Neural cell (in vitro differentiated cells): Measurements from ENCODE around the gene WDR1. TPM values are rescaled to one million over a fixed set of nuclear protein-coding genes. Genes with fewer than 3 reads are reported as not detected.

Experiments used
- H2AFZ ChIP-seq: fragments of 200-600, 300-800 bp; sonication (generic), shearing (Covaris generic); 2 replicates; pipeline ENCODE4 v1.6.0; 2014; ENCODE audit warnings: low read depth, mild to moderate bottlenecking, antibody characterized with exemption, low read length, moderate library complexity
- H3F3A ChIP-seq: fragments of 200-600 bp; shearing (Covaris generic); 2 replicates; pipeline ENCODE4 v1.6.1; 2016; ENCODE audit warnings: mild to moderate bottlenecking, moderate library complexity, mixed read lengths, antibody characterized with exemption, low read length; ENCODE audit not compliant: insufficient read depth, poor library complexity, severe bottlenecking
- H3K27ac ChIP-seq: fragments of 200-600, 300-800 bp; sonication (generic), shearing (Covaris generic); 2 replicates; pipeline ENCODE4 v1.5.1; 2014; ENCODE audit warnings: mild to moderate bottlenecking, low read length, moderate library complexity
- H3K27me3 ChIP-seq: fragments of 300-800, 200-600 bp; sonication (generic), shearing (Covaris generic); 2 replicates; pipeline ENCODE4 v1.6.0; 2014; ENCODE audit warnings: mild to moderate bottlenecking, low read depth, low read length, moderate library complexity; ENCODE audit not compliant: insufficient read depth
- H3K36me3 ChIP-seq: fragments of 300-800, 200-600 bp; sonication (generic), shearing (Covaris generic); 2 replicates; pipeline ENCODE4 v1.5.1; 2014; ENCODE audit warnings: mild to moderate bottlenecking, antibody characterized with exemption, low read length, moderate library complexity; ENCODE audit not compliant: insufficient read depth
- H3K4me2 ChIP-seq: fragments of 300-800, 200-600 bp; sonication (generic), shearing (Covaris generic); 2 replicates; pipeline ENCODE4 v1.6.0; 2014; ENCODE audit warnings: mild to moderate bottlenecking, low read length
- H3K4me3 ChIP-seq: fragments of 300-800, 200-600 bp; sonication (generic), shearing (Covaris generic); 2 replicates; pipeline ENCODE4 v1.5.1; 2014; ENCODE audit warnings: mild to moderate bottlenecking, low read length, moderate library complexity
- H3K79me2 ChIP-seq: fragments of 200-600 bp; shearing (Covaris generic); replicated peaks from 2 replicates; pipeline ENCODE4 v1.6.0; 2014; ENCODE audit warnings: mild to moderate bottlenecking, low read length, moderate library complexity; ENCODE audit not compliant: insufficient read depth
- H3K9ac ChIP-seq: fragments of 300-800, 200-600 bp; sonication (generic), shearing (Covaris generic); 2 replicates; pipeline ENCODE4 v1.6.1; 2016; ENCODE audit warnings: mild to moderate bottlenecking, low read length, mixed read lengths
- H3K9me2 ChIP-seq: fragments of 200-600 bp; shearing (Covaris generic); 2 replicates; pipeline ENCODE4 v1.6.1; 2016; ENCODE audit warnings: mild to moderate bottlenecking, low read length, mixed read lengths; ENCODE audit not compliant: insufficient read depth
- H3K9me3 ChIP-seq: fragments of 200-600, 300-800 bp; sonication (generic), shearing (Covaris generic); 2 replicates; pipeline ENCODE4 v1.6.1; 2016; ENCODE audit warnings: mild to moderate bottlenecking, mixed run types, low read length, moderate library complexity, mixed read lengths
- H4K20me1 ChIP-seq: fragments of 200-600 bp; shearing (Covaris generic); 2 replicates; pipeline ENCODE4 v1.6.1; 2016; ENCODE audit warnings: mild to moderate bottlenecking, mixed run types; ENCODE audit not compliant: insufficient read depth
- EP300 ChIP-seq: fragments of 450-650 bp; conservative IDR thresholded peaks from 2 replicates; pipeline ENCODE4 v1.6.1; 2014; ENCODE audit warnings: antibody characterized with exemption, mild to moderate bottlenecking, moderate library complexity; ENCODE audit not compliant: poor library complexity, severe bottlenecking
- EZH2 ChIP-seq: fragments of 200-600, 300-800 bp; shearing (Covaris generic), sonication (generic); IDR thresholded peaks from 2 replicates; pipeline ENCODE4 v1.6.1; 2014; ENCODE audit warnings: antibody characterized with exemption, low read length, borderline replicate concordance, mild to moderate bottlenecking; ENCODE audit not compliant: insufficient read depth, poor library complexity, severe bottlenecking
- MXI1 ChIP-seq: fragments of 450-650 bp; conservative IDR thresholded peaks from 2 replicates; pipeline ENCODE4 v1.6.1; 2014; ENCODE audit warnings: antibody characterized with exemption, mild to moderate bottlenecking; ENCODE audit not compliant: poor library complexity, severe bottlenecking
- POLR2AphosphoS5 ChIP-seq: IDR thresholded peaks from 2 replicates; pipeline ENCODE4 v1.6.1; 2012
- RAD21 ChIP-seq: fragments of 450-650 bp; conservative IDR thresholded peaks from 2 replicates; pipeline ENCODE4 v1.6.1; 2014; ENCODE audit warnings: antibody characterized with exemption, mild to moderate bottlenecking, moderate library complexity
- SMC3 ChIP-seq: fragments of 450-650 bp; conservative IDR thresholded peaks from 2 replicates; pipeline ENCODE4 v1.6.1; 2014; ENCODE audit warnings: antibody characterized with exemption, mild to moderate bottlenecking, moderate library complexity; ENCODE audit not compliant: poor library complexity
- TAF1 ChIP-seq: IDR thresholded peaks from 2 replicates; pipeline ENCODE4 v1.6.1; 2012; ENCODE audit warnings: low read depth
- polyA plus RNA-seq: library from polyadenylated mRNA; depleted of rRNA; stranded (reverse); fragments of >200 nt; gene quantifications from 2 replicates; pipeline ENCODE4 v1.2.3, GENCODE V29; 2014
- TF ChIP-seq, protein P1 (sequence below): IDR thresholded peaks from 2 replicates; pipeline ENCODE4 v1.6.1; 2012; ENCODE audit warnings: borderline replicate concordance
- TF ChIP-seq, protein P2 (sequence below): fragments of 450-650 bp; IDR thresholded peaks from 2 replicates; pipeline ENCODE4 v1.5.1; 2014; ENCODE audit warnings: antibody characterized with exemption, mild to moderate bottlenecking, moderate library complexity; ENCODE audit not compliant: poor library complexity, severe bottlenecking

Gene WDR1
- polyA plus RNA-seq, 1 donor from 2014 or later, result 106 TPM

GRCh38 chr4:10096978-10097335 is 19.6 kb downstream of the WDR1 start:
- Histone ChIP-seq H3K36me3 (peaks cover 11% of the 10 kb centered on the region), H3K27me3 (no peaks in the 10 kb centered on the region), H3K9me2 (no peaks in the 10 kb centered on the region), H3K79me2 (peaks cover 6% of the 10 kb centered on the region), H3K27ac (no peak overlapping the region), H2AFZ (no peak overlapping the region), H3F3A (no peaks in the 10 kb centered on the region), H3K4me3 (no peak overlapping the region), H3K4me2 (no peak overlapping the region), H3K9ac (no peak overlapping the region), H4K20me1 (no peaks in the 10 kb centered on the region), H3K9me3 (no peaks in the 10 kb centered on the region)
- TF ChIP-seq SMC3 (no peak), EZH2 (no peak), MXI1 (no peak), EP300 (no peak), TAF1 (no peak), RAD21 (no peak), POLR2AphosphoS5 (no peak)
- TF ChIP-seq, protein P1, sequence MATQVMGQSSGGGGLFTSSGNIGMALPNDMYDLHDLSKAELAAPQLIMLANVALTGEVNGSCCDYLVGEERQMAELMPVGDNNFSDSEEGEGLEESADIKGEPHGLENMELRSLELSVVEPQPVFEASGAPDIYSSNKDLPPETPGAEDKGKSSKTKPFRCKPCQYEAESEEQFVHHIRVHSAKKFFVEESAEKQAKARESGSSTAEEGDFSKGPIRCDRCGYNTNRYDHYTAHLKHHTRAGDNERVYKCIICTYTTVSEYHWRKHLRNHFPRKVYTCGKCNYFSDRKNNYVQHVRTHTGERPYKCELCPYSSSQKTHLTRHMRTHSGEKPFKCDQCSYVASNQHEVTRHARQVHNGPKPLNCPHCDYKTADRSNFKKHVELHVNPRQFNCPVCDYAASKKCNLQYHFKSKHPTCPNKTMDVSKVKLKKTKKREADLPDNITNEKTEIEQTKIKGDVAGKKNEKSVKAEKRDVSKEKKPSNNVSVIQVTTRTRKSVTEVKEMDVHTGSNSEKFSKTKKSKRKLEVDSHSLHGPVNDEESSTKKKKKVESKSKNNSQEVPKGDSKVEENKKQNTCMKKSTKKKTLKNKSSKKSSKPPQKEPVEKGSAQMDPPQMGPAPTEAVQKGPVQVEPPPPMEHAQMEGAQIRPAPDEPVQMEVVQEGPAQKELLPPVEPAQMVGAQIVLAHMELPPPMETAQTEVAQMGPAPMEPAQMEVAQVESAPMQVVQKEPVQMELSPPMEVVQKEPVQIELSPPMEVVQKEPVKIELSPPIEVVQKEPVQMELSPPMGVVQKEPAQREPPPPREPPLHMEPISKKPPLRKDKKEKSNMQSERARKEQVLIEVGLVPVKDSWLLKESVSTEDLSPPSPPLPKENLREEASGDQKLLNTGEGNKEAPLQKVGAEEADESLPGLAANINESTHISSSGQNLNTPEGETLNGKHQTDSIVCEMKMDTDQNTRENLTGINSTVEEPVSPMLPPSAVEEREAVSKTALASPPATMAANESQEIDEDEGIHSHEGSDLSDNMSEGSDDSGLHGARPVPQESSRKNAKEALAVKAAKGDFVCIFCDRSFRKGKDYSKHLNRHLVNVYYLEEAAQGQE, result no peak
- TF ChIP-seq, protein P2, sequence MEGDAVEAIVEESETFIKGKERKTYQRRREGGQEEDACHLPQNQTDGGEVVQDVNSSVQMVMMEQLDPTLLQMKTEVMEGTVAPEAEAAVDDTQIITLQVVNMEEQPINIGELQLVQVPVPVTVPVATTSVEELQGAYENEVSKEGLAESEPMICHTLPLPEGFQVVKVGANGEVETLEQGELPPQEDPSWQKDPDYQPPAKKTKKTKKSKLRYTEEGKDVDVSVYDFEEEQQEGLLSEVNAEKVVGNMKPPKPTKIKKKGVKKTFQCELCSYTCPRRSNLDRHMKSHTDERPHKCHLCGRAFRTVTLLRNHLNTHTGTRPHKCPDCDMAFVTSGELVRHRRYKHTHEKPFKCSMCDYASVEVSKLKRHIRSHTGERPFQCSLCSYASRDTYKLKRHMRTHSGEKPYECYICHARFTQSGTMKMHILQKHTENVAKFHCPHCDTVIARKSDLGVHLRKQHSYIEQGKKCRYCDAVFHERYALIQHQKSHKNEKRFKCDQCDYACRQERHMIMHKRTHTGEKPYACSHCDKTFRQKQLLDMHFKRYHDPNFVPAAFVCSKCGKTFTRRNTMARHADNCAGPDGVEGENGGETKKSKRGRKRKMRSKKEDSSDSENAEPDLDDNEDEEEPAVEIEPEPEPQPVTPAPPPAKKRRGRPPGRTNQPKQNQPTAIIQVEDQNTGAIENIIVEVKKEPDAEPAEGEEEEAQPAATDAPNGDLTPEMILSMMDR, result no peak

DNA sequence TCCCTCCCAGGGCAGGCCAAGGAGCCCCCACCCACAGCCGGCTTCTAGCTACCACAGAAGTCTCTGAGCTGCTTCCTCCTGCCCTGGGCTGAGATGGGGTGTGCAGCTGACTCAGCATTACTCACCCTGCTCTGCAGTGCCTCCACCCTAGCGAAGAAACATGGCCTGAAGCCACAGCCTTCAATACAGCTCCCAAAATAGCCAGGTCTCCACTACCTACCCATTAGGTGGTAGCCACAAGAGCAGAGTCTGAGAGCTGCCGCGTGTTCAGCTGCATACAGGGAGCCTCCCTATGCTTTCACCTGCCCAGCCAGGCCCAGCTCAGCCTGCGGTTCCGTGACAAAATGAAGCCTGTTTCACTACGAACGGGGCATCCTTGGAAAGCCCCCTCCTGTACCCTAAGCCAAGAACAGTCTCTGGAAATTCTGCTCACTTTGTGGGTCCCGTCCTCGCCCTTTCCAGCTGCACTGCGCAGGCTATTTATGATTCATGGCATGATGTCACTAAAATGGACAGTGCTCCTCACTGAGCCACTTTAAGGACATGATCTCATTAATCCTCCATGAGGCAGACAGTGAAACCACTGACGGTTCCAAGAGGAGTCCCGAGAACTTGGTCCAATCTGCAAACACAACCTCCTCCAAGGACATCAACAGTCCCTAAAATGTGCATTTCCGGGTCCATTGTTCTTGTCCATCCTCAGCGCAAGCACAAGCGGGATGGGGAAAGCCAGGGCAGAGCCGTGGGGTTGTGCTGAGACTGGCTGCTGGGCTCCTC is 20.2 kb downstream of the WDR1 start:
- no peaks in the 10 kb centered on the region for H4K20me1 ChIP-seq
- H3K27ac ChIP-seq, result no peak overlapping the region
- H3K4me3 ChIP-seq, result no peak overlapping the region
- no peaks in the 10 kb centered on the region for H3K9me2 ChIP-seq
- no peaks in the 10 kb centered on the region for H3F3A ChIP-seq
- peaks cover 11% of the 10 kb centered on the region for H3K36me3 ChIP-seq
- no peaks in the 10 kb centered on the region for H3K27me3 ChIP-seq
- no peak overlapping the region for H3K9ac ChIP-seq
- H2AFZ ChIP-seq, result no peak overlapping the region
- no peak overlapping the region for H3K4me2 ChIP-seq
- no peak for TF ChIP-seq RAD21
- TF ChIP-seq, protein P2, result no peak
- TF ChIP-seq SMC3, result no peak
- TF ChIP-seq EZH2, result no peak
- no peak for TF ChIP-seq EP300
- TF ChIP-seq, protein P1, result no peak
- peaks cover 6% of the 10 kb centered on the region for H3K79me2 ChIP-seq
- H3K9me3 ChIP-seq, result no peaks in the 10 kb centered on the region
